WI38 (cell line): Measurements from ENCODE around the gene PGPEP1.

Experiments
- H3K4me3 ChIP-seq: 2 replicates; pipeline ENCODE4 v1.5.1; 2011; ENCODE audit warnings: low read depth, mild to moderate bottlenecking, control low read depth, low read length
- CTCF ChIP-seq: IDR thresholded peaks from 2 replicates; pipeline ENCODE4 v1.5.1; 2012; ENCODE audit warnings: low read depth, mild to moderate bottlenecking, control low read depth, low read length

The PGPEP1 gene

GRCh38 chr19:18308948-18309325, 31.5 kb upstream of the PGPEP1 start:
- no peak for TF ChIP-seq CTCF
- H3K4me3 ChIP-seq, result no peak overlapping the region

- no peak for TF ChIP-seq CTCF
- H3K4me3 ChIP-seq, result no peak overlapping the region
Observed at GRCh38 chr19:18309525-18310064, 30.8 kb upstream of the PGPEP1 start.

- no peak for TF ChIP-seq CTCF
- no peak overlapping the region for H3K4me3 ChIP-seq
Observed at GRCh38 chr19:18310118-18310909, 30.1 kb upstream of the PGPEP1 start.

DNA sequence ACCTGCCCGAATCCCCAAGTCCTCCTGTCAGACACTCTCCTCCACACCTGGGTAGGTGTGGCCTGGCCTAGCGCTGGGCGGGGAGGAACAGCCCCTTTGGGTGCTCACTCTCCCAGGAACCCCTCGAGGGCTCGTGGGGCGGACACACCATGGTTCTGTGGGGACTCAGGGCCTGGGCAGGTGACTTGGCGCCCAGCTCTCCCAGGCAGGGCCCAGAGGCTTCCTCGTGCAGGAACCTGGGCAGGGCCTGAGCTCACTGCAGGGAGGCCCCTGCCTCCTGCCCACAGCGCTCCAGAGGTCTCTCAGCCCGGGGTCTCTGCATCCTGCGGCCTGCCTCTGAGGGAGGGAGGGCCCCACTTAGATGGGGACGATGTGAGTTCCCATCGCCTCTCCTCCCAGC, 29.4 kb upstream of the PGPEP1 start:
- TF ChIP-seq CTCF, result no peak
- H3K4me3 ChIP-seq, result no peak overlapping the region

GRCh38 chr19:18311502-18312091, 28.8 kb upstream of the PGPEP1 start:
- TF ChIP-seq CTCF, result no peak
- no peak overlapping the region for H3K4me3 ChIP-seq

DNA sequence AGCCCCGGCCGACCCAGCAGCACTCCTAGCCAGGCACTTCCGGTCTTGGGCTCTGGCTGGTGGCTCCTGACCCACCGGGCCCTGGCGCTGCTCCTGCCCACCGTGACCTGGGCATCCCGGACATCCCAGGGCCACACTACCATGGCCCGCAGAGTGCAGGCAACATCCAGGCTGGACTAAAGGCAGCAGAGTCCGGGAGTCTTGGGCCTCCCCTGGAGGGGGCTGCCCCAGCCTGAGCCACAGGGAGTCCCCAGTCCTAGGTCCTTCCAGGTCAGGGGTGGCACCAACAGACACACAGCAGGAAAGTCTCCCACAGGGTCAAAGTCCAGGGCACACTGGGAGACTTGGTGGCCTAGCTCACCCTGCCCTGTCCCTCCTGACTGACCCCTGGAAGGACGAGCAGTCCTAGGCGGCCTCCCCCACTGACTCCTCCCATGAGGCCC, 28.3 kb upstream of the PGPEP1 start:
- TF ChIP-seq CTCF, result no peak

DNA sequence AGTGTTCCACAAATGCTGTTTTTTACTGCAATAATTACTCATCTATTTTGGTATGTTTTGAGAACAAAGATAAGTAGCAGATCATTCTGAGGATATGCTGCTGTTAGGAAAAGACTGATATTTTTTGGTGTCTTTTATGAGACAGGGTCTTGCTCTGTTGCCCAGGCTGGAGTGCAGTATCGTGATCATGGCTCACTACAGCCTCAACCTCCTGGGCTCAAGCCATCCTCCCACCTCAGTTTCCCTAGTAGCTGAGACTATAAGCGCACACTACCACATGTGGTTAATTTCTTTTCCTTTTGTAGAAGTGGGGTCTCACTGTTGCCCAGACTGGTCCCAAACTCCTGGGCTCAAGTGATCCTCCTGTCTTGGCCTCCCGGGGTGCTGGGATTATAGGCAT, 27.0 kb upstream of the PGPEP1 start:
- no peak overlapping the region for H3K4me3 ChIP-seq
- TF ChIP-seq CTCF, result no peak

More for the DNA sequence above, 28.3 kb upstream of the PGPEP1 start:
- no peak overlapping the region for H3K4me3 ChIP-seq
